GM21737 (cell line): ENCODE data around the gene CCT4.
"Not testable (repeated sequence)": the region's sequence is repeated elsewhere in the genome, so short reads cannot be mapped to it uniquely, and the experiment has no call there.

Experiments used
- ATAC-seq: cut with Tn5 transposase; IDR thresholded peaks from one replicate; pipeline ENCODE4 v1.9.1; 2021; ENCODE audit warnings: mild to moderate bottlenecking, moderate library complexity; ENCODE audit not compliant: unreplicated experiment

The CCT4 gene

GRCh38 chr2:61888267-61889055 is at the start of gene CCT4:
CCT4 (minus strand) TSS chr2:61888656; CDS start chr2:61888507, 149 bp downstream.
- ATAC-seq, result peak; percentile 72

DNA sequence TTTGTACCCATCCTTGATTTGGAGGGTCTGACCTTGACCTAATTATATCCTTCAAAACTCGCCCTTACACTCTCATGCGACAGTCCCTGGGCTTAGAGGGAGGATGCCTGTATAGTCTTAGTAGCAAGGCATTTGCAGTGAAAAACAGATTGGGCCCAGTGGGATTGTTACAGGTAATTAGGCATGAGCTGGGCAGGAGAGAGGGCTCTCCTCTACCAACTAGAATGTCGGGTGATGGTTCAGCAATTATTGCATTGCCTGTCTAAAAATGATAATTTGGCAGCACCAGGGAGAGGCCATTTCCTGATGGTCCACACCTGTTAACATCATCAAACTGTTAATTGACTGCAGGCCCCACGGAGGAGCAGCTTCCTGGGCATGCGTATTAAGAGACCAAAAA is 49.4 kb upstream of the CCT4 start:
- no peak for ATAC-seq

DNA sequence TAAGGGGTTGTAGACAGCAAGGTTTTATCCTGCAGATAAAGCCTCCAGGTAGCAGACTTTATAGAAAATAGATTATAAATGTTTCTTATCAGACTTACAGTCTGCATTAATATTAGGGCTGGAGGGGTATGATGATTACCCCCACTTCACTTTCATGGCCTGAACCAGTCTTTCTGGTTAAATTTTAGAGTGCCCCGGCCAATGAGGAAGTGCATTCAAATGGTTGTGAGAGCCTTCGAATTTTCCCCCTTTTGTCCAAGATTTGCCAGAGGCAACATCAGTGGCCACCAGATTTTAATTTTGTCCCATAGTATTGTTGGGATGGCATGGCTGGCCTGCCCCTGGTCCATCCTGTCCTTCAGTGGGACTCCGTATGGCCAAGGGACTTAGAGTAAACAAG is 48.6 kb upstream of the CCT4 start:
- no peak for ATAC-seq

GRCh38 chr2:61928826-61929461 is 40.5 kb upstream of the CCT4 start:
- ATAC-seq, result no peak

DNA sequence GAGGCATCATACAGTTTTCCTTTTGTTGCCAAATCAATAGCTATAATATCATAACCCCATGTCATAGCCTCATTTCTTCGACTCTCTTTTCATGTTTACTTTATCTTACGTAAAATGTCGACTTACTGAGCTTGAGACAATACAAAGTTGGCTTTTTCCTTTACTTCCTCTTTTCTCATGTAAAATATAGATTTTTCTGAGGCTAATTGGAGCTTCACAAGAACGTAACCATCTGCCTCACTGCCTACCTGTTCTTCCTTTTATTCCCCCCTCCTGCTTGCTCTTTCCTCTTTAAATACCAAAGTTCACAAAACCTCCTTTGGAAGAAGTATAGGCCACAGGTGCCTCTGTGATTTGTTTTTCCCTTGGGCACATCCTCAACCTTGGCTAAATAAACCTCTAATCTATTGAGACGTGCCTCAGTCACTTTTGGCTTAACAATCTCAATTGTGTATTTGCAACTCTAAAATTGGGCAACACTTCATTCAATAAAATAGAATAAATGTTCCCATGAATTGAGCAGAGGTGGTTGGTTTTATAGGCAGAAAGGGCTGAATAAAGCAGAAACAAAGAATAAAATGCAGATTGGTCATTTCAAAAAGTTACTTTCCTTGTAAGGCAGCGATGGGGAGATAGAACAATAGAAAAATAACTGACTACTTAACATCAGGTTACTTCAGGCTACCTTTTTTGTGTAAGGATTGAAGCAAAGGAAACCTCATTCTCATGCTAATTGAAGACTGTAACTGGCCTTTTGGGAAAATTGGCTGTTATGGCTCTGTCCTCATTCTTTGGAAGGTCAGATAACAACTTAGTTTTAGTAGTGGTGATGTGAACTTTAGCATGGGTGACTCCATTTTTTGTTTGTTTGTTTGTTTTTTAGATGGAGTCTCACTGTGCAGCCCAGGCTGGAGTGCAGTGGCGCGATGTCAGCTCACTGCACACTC is 38.3 kb upstream of the CCT4 start:
- no peak for ATAC-seq

GRCh38 chr2:61924895-61925663 is 36.6 kb upstream of the CCT4 start:
- ATAC-seq, result no peak

DNA sequence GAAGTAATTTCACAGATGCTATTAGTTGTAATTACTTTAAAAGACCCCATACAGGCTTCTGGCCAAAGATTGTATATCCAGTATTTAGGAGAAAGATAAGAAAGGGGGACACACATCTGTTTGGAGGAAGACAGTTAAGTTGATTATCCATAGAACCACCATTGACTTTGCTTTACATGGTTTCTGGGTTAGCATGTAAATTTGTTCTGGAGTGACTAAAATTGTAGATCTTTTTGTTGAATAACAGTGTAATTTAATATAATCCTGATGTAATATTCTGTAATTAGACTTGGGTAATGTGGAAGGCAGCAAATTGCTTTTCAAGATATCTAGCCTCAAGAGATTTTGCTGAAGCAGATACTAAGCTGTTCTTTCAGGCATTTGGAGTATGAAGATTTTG is 34.3 kb upstream of the CCT4 start:
- no peak for ATAC-seq

- ATAC-seq, result no peak
These were observed 32.1 kb upstream of the CCT4 start for GRCh38 chr2:61920548-61920947.

DNA sequence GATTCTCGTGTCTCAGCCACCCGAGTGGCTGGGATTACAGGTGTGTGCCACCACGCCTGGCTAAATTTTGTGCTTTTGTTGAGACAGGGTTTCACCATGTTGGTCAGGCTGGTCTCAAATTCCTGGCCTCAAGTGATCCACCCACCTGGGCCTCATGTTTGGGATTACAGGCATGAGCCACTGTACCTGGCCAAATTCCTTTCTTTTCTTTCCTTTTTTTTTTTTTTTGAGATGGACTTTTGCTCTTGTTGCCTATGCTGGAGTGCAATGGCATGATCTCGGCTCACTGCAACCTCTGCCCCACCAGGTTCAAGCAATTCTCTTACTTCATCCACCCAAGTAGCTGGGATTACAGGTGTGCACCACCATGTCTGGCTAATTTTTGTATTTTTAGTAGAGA is 26.3 kb upstream of the CCT4 start:
- ATAC-seq, result not testable (repeated sequence)

DNA sequence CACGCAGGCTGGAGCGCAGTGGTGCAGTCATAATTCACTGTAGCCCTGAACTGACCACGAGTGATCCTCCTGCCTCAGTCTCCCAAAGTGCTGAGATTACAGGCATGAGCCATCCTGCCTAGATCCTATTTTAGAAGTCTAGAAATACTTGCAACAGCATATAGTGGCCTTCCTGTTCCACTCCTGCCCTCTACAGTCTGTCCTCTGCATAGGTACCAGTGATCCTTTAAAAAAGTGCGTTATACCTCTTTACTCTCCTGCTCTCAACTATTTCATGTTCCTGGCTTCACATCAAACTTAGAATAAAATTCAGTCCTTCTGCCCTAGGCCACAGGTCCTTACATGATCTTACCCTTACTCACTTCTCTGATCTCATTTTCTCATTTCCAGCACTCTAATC is 23.1 kb upstream of the CCT4 start:
- ATAC-seq, result no peak

DNA sequence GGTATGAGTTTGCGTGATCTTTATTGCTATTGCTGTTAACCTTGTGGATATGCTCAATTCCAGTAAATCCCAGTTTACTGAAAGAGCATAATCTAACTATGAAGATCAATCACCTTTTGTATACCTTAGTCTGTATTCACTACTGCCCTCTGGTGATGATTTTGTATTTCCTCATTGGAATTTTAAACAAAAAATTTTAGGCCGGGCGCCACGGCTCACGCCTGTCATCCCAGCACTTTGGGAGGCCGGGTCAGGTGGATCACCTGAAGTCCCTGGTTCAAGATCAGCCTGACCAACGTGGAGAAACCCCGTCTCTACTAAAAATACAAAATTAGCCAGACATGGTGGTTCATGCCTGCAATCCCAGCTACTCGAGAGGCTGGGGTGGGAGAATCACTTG is 22.1 kb upstream of the CCT4 start:
- no peak for ATAC-seq

GRCh38 chr2:61909116-61909515 is 20.7 kb upstream of the CCT4 start:
- no peak for ATAC-seq

DNA sequence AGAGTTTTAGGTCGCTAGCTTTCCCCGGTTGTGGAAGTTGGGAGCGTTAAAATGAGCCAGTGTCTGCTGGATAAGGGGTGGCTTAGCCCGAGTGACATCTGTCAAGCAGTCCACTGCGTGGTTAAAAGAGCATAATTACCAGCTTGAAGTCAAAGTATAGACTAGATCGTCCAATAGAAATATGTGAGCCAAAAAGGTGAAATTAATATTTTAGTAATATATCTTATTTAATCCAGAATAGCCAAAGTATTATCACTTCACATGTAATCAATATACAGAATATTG is 17.7 kb upstream of the CCT4 start:
- no peak for ATAC-seq

GRCh38 chr2:61905372-61906185 is 17.1 kb upstream of the CCT4 start, which contains the start of gene COMMD1:
COMMD1 (plus strand) TSS chr2:61905674; CDS start chr2:61905679, 5 bp downstream.
- ATAC-seq, result peak; percentile 97

- no peak for ATAC-seq
These were observed 11.8 kb upstream of the CCT4 start for GRCh38 chr2:61900281-61900680.

- ATAC-seq, result no peak
These were observed 10.4 kb upstream of the CCT4 start for GRCh38 chr2:61898810-61899209.

DNA sequence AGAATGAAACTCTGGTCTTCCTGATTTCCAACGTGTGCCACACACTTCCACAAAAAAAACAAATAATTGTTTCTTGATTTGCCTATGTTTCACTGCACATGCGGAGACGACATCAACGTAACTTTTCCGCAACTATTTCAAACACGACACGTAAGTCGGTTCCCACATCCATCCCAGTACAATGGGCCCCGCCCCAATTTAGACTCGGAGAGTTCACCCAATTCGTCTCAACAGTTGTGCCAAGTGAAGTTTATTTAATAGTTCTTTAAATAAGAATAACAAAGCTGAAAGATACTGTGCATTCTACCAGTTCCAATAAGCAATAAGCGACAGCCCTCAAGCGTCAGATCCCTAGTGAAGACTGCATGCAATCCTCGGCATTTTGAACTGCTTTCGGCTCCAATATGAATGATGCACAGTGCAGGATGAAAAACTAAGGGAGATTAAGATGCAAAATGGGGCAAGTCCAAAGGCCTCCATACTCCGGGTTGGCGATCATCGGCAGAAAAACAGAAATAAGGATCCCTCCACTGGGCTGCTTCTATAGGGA is 664 bp downstream of the CCT4 start:
- no peak for ATAC-seq

GRCh38 chr2:61885896-61886603 is 2.4 kb downstream of the CCT4 start:
- no peak for ATAC-seq

DNA sequence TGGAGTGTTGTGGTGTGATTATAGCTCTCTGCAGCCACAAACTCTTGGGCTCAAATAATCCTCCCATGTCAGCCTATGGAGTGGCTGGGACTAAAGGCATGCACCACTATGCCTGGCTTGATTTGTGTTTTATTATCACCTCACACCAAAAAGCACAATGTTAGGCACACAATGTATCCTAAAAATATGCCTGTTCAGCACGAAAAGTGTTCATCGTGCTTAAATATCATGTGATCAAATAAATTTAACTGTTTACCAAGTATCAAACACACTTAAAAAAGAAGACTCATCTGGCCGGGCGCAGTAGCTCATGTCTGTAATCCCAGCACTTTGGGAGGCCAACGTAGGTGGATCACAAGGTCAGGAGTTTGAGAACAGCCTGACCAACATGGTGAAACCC is 5.6 kb downstream of the CCT4 start:
- ATAC-seq, result no peak
